Stimulated activated CD8-positive, alpha-beta memory T cell treated with anti-CD3 and anti-CD28 coated beads, Interleukin-7, amount 100 ng/mL, for 4 hours (primary cell): ENCODE data around the gene EHMT1.
"Not testable (repeated sequence)": the region's sequence is repeated elsewhere in the genome, so short reads cannot be mapped to it uniquely, and the experiment has no call there.

ENCODE experiments used
- DNase-seq, 2 donors: peaks; one replicate each; pipeline ENCODE4 v3.0.0-alpha.2; 2020; ENCODE audit warnings: low read depth in 2 of 2

EHMT1 gene

GRCh38 chr9:137716694-137717287 lies 98.0 kb downstream of the EHMT1 start:
- DNase-seq, result no peak

GRCh38 chr9:137717776-137718327 lies 99.0 kb downstream of the EHMT1 start:
- DNase-seq, result no peak

GRCh38 chr9:137719194-137719593 lies 100.4 kb downstream of the EHMT1 start:
- DNase-seq, result no peak

GRCh38 chr9:137720571-137721110 lies 101.8 kb downstream of the EHMT1 start:
- no peak for DNase-seq

GRCh38 chr9:137721479-137721878 lies 102.7 kb downstream of the EHMT1 start:
- DNase-seq, result no peak

- DNase-seq, result no peak
Measured at GRCh38 chr9:137721899-137722298, 103.1 kb downstream of the EHMT1 start.

- no peak for DNase-seq
Measured at GRCh38 chr9:137722481-137722880, 103.7 kb downstream of the EHMT1 start.

GRCh38 chr9:137723356-137723755 lies 104.6 kb downstream of the EHMT1 start:
- not testable (repeated sequence) for DNase-seq

- DNase-seq, result no peak
Measured at GRCh38 chr9:137723783-137724445, 105.1 kb downstream of the EHMT1 start.

GRCh38 chr9:137724818-137725240 lies 106.0 kb downstream of the EHMT1 start:
- DNase-seq, result no peak

- no peak for DNase-seq
Measured at GRCh38 chr9:137725598-137725997, 106.8 kb downstream of the EHMT1 start.

GRCh38 chr9:137726336-137726735 lies 107.5 kb downstream of the EHMT1 start:
- DNase-seq, result not testable (repeated sequence)

GRCh38 chr9:137726764-137727163 lies 108.0 kb downstream of the EHMT1 start:
- no peak for DNase-seq

- DNase-seq, result no peak
Measured at GRCh38 chr9:137727716-137728115, 108.9 kb downstream of the EHMT1 start.

- DNase-seq, result no peak
Measured at GRCh38 chr9:137728444-137729311, 109.9 kb downstream of the EHMT1 start.

GRCh38 chr9:137731216-137731946 lies 112.6 kb downstream of the EHMT1 start:
- no peak for DNase-seq

- no peak for DNase-seq
Measured at GRCh38 chr9:137731947-137732813, 113.4 kb downstream of the EHMT1 start.

GRCh38 chr9:137733429-137733828 lies 114.6 kb downstream of the EHMT1 start:
- DNase-seq, result no peak

- DNase-seq, result no peak
Measured at GRCh38 chr9:137734181-137734580, 115.4 kb downstream of the EHMT1 start.

GRCh38 chr9:137738182-137738696 lies 119.4 kb downstream of the EHMT1 start:
- DNase-seq, result not testable (repeated sequence)
